Measurements from ENCODE around the gene HSPG2. TPM values are rescaled to one million over a fixed set of nuclear protein-coding genes. Genes with fewer than 3 reads are reported as not detected.

HSPG2 gene
- total and polyA plus RNA-seq, 2 of the 8 experiments (the other 6 are each of a cell fraction or from before 2014, with no cell fraction given): 17.8 to 111 TPM

DNA sequence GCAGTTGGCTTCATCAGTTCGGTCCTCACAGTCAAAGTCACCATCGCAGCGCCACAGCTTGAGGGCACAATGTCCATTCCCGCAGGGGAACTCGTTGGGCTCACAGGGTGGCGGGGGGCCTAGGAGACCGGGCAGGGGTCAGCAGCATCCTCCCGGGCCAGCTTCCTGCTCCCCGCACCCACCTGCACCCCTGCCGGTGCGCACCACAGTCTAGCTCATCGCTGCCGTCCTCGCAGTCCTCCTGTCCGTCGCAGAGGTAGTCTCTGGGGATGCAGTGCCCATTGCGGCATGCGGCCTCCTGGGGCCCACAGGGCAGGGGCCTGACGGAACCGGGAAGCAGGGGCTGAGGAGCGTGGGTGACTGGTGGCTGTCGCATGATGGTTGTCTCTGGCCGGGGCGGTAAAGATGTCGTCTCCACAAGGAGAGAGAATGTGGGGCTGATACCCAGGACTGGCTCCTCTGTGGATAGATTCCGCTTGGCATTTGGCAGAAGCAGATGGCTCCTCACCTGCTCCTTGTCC is 49.8 kb downstream of the HSPG2 start:
- Histone ChIP-seq H3K4ac (replicated peaks; ENCODE audit: insufficient read length, low read depth, low read length) (no peak overlapping the region), H2BK5ac (ENCODE audit: low read depth, low read length) (no peak overlapping the region), H2BK120ac (replicated peaks; ENCODE audit: low read depth, low read length) (no peak overlapping the region), H4K91ac (replicated peaks; ENCODE audit: insufficient read length, low read length) (no peak overlapping the region), H3K4me1 (replicated peaks in 1 of 4; ENCODE audit: control insufficient read depth in 3 of 4, insufficient read depth in 4 of 4, low read length in 3 of 4) (no peaks in the 10 kb centered on the region), H3K4me3 (ENCODE audit: extremely low read depth in 1 of 4, insufficient read depth in 2 of 4, low read depth in 3 of 4, low read length in 4 of 4) (no peak overlapping the region), H2AFZ (ENCODE audit: low read length) (no peak overlapping the region), H3K4me2 (ENCODE audit: insufficient read depth in 1 of 2, low read depth in 2 of 2, low read length in 2 of 2) (no peak overlapping the region), H3K9ac (replicated peaks in 1 of 4; ENCODE audit: extremely low read depth in 1 of 4, low read depth in 3 of 4, low read length in 3 of 4) (no peak overlapping the region), H3K56ac (replicated peaks; ENCODE audit: insufficient read length, low read depth, low read length) (no peak overlapping the region), H3K27me3 (replicated peaks in 1 of 4; ENCODE audit: control insufficient read depth in 3 of 4, extremely low read depth in 1 of 4, insufficient read depth in 3 of 4, low read length in 3 of 4) (no peaks in the 10 kb centered on the region), H3K23me2 (ENCODE audit: low read depth, low read length) (peaks cover 1% of the 10 kb centered on the region; the same call in 1 of the 2 replicates), H2BK20ac (ENCODE audit: low read length) (no peak overlapping the region), H2BK15ac (ENCODE audit: low read length) (no peak overlapping the region), H3K18ac (ENCODE audit: extremely low read depth, low read length) (no peak overlapping the region), H3K9me3 (ENCODE audit: insufficient read depth in 2 of 2, low read depth in 1 of 2, low read length in 1 of 2) (no peaks in the 10 kb centered on the region), H3K79me2 (ENCODE audit: control insufficient read depth in 1 of 2, insufficient read depth in 2 of 2, low read length in 2 of 2) (no peaks in the 10 kb centered on the region), H2AK5ac (ENCODE audit: low read depth, low read length) (no peak overlapping the region), H4K5ac (ENCODE audit: insufficient read length, low read depth, low read length) (no peak overlapping the region), H4K20me1 (replicated peaks in 1 of 2; ENCODE audit: control insufficient read depth in 1 of 2, insufficient read depth in 2 of 2, low read length in 2 of 2) (peaks cover 3 to 8% of the 10 kb centered on the region in 2 experiments), H3K79me1 (ENCODE audit: low read depth, low read length) (no peaks in the 10 kb centered on the region), H3K27ac (ENCODE audit: low read depth, low read length) (no peak overlapping the region), H3K23ac (ENCODE audit: insufficient read length) (no peak overlapping the region), H4K8ac (ENCODE audit: extremely low read depth, insufficient read depth, low read length) (no peak overlapping the region), H2BK12ac (ENCODE audit: low read depth, low read length) (no peak overlapping the region), H3K36me3 (ENCODE audit: control insufficient read depth in 2 of 4, insufficient read depth in 4 of 4, low read length in 3 of 4) (peaks cover 3 to 42% (median 27%) of the 10 kb centered on the region in 4 experiments), H3K14ac (ENCODE audit: insufficient read length) (no peak overlapping the region)
- WGBS, 2 experiments (ENCODE audit: extremely low coverage in 1 of 2, insufficient coverage in 1 of 2, insufficient read length in 1 of 2, insufficient replicate concordance in 2 of 2, low coverage in 1 of 2, low lambda C conversion rate in 2 of 2, missing lambda C conversion rate in 1 of 2): 95% methylated on average over 24 of the region's 26 CpGs; no CpG with 5 or more reads in 1 of the 2 experiments
- POLR2A ChIA-PET (ENCODE audit: partially characterized antibody): interaction anchor here (1.1 to 1.5 kb wide), 2 partner anchors 12 to 22 kb away, joined by 3 read pairs; no protein-coding TSS in a partner anchor
- DNase-seq (ENCODE audit: low read depth in 1 of 2, low spot score in 2 of 2) (no peak), FAIRE-seq (no peak)
- CTCF ChIA-PET (ENCODE audit: partially characterized antibody): interaction anchor here (1.6 to 4.4 kb wide), 3 partner anchors 21 to 77 kb away, joined by 3 to 22 read pairs (median 5); no protein-coding TSS in a partner anchor
- TF ChIP-seq SP2 (IDR thresholded peaks at IDR 0.05; ENCODE audit: low read length) (no peak), TAF7 (optimal IDR thresholded peaks at IDR 0.05; ENCODE audit: borderline replicate concordance, low read depth, low read length) (no peak), CREB1 (IDR thresholded peaks at IDR 0.05) (no peak), GABPA (IDR thresholded peaks at IDR 0.05; ENCODE audit: borderline replicate concordance, insufficient read depth, low read length) (no peak), CTBP2 (IDR thresholded peaks at IDR 0.05; ENCODE audit: borderline replicate concordance, insufficient read depth, insufficient read length, low read length) (no peak), NRF1 (IDR thresholded peaks at IDR 0.05; ENCODE audit: low read depth, low read length) (no peak), SIN3A (conservative IDR thresholded peaks at IDR 0.05 in 1 of 2, IDR thresholded peaks at IDR 0.05 in 1 of 2; ENCODE audit: low read depth in 1 of 2, low read length in 2 of 2) (no peak), RBBP5 (IDR thresholded peaks at IDR 0.05; ENCODE audit: borderline replicate concordance, low read depth, low read length) (no peak), KDM1A (IDR thresholded peaks at IDR 0.05; ENCODE audit: borderline replicate concordance, low read length) (no peak), JUND (IDR thresholded peaks at IDR 0.05; ENCODE audit: low read length) (no peak), PHF8 (conservative IDR thresholded peaks at IDR 0.05; ENCODE audit: low read depth, low read length) (no peak)
